Astrocyte (in vitro differentiated cells and primary cell): ENCODE results near the gene LHPP.

Experiments used
- EZH2 ChIP-seq: IDR thresholded peaks from 2 replicates; pipeline ENCODE4 v1.6.1; 2012; ENCODE audit warnings: mild to moderate bottlenecking, low read length, inconsistent platforms; ENCODE audit not compliant: insufficient read depth
- TF ChIP-seq, protein P1 (sequence below): IDR thresholded peaks from 2 replicates; pipeline ENCODE4 v1.5.1; 2011; ENCODE audit warnings: low read depth, mild to moderate bottlenecking, inconsistent platforms, low read length, moderate library complexity; ENCODE audit not compliant: insufficient read depth

GRCh38 chr10:124629842-124630241 lies 168.2 kb downstream of the LHPP start:
- TF ChIP-seq, protein P1, sequence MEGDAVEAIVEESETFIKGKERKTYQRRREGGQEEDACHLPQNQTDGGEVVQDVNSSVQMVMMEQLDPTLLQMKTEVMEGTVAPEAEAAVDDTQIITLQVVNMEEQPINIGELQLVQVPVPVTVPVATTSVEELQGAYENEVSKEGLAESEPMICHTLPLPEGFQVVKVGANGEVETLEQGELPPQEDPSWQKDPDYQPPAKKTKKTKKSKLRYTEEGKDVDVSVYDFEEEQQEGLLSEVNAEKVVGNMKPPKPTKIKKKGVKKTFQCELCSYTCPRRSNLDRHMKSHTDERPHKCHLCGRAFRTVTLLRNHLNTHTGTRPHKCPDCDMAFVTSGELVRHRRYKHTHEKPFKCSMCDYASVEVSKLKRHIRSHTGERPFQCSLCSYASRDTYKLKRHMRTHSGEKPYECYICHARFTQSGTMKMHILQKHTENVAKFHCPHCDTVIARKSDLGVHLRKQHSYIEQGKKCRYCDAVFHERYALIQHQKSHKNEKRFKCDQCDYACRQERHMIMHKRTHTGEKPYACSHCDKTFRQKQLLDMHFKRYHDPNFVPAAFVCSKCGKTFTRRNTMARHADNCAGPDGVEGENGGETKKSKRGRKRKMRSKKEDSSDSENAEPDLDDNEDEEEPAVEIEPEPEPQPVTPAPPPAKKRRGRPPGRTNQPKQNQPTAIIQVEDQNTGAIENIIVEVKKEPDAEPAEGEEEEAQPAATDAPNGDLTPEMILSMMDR, result no peak
- TF ChIP-seq EZH2, result no peak
